Measurements from ENCODE around the gene ASB18. TPM values are rescaled to one million over a fixed set of nuclear protein-coding genes. Genes with fewer than 3 reads are reported as not detected.

ASB18 gene
- total RNA-seq, 4 donors from 2014 or later: not detected

DNA sequence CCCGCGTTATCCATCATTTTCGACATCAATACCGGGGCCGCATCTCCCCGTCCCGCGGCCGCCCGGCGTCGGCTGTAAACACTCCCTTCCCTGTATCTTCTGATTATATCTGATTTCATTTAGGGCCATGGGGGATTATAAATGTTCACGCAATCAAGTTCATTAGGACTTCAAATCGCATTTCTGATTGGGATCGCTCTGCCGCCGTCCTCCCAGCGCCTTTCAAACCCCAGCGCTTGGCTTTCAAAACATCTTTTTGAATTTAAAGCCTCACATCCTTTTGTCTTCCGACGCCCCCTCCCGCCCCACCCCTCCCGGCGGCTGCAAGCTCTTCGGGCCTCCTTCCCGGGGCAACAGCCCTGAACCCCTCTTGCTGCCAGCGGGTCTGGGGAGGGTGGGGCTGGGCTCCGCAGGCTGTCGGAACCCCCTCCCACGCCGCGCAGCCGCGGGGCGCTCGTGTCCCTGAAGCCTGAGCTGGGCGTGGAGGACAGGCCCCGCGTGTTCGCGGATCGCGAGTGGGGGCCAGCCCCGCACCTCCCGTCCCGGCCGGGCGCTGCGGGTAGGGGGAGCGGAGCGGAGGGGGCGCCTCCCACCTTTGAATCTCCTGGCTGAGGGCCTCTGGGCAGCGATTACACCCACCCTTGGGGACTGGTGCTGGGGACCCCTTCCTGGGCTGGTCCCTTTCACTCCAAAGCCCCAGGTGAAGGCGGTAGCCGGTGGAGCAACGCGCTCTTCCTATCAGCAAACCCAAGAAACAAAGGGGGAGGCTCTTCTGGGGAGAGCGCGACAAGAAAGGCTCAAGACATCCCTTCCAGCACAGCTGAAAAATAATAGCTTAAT is 84.8 kb downstream of the ASB18 start:
- Histone ChIP-seq H3K27ac (no peak overlapping the region), H3K27me3 (peaks cover 20 to 74% of the 10 kb centered on the region in 2 donors), H3K9me3 (no peaks in the 10 kb centered on the region), H3K4me1 (peaks cover 0 to 4% of the 10 kb centered on the region in 2 donors), H3K4me3 (no peak overlapping the region), H3K36me3 (no peaks in the 10 kb centered on the region)
- intact Hi-C loops (cut with DNase I; ENCODE audit: low total_unique reads): loop anchor here (10.0 kb wide), 1 partner anchor 405 kb away; no protein-coding TSS in a partner anchor
- DNase-seq: no peak
- TF ChIP-seq, protein P1, sequence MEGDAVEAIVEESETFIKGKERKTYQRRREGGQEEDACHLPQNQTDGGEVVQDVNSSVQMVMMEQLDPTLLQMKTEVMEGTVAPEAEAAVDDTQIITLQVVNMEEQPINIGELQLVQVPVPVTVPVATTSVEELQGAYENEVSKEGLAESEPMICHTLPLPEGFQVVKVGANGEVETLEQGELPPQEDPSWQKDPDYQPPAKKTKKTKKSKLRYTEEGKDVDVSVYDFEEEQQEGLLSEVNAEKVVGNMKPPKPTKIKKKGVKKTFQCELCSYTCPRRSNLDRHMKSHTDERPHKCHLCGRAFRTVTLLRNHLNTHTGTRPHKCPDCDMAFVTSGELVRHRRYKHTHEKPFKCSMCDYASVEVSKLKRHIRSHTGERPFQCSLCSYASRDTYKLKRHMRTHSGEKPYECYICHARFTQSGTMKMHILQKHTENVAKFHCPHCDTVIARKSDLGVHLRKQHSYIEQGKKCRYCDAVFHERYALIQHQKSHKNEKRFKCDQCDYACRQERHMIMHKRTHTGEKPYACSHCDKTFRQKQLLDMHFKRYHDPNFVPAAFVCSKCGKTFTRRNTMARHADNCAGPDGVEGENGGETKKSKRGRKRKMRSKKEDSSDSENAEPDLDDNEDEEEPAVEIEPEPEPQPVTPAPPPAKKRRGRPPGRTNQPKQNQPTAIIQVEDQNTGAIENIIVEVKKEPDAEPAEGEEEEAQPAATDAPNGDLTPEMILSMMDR (IDR thresholded peaks at IDR 0.05): no peak
- no peak for TF ChIP-seq POLR2A (IDR thresholded peaks at IDR 0.05)

DNA sequence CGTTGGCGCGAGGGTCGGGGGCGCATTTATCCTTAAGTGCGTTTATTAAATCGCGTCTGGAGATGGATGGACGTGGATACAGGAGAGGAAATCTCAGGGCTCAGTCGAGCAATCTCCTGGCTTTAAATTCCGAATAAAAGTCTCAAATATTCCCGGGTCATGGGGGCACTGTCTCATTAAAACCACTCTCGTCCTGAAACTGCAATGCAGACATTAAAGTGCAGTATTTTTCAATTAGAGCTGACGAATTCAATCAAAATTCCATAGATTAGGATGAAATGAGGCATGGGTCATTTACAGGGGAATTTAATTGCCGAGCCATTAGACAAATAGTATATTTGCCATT is 85.3 kb downstream of the ASB18 start:
- Histone ChIP-seq H3K9me3 (no peaks in the 10 kb centered on the region), H3K4me3 (no peak overlapping the region), H3K4me1 (peaks cover 0 to 4% of the 10 kb centered on the region in 2 donors), H3K27ac (no peak overlapping the region), H3K36me3 (no peaks in the 10 kb centered on the region), H3K27me3 (peaks cover 20 to 79% of the 10 kb centered on the region in 2 donors)
- DNase-seq: no peak
- no peak for TF ChIP-seq POLR2A (IDR thresholded peaks at IDR 0.05)
- TF ChIP-seq, protein P1 (IDR thresholded peaks at IDR 0.05): no peak
- intact Hi-C loops (cut with DNase I; ENCODE audit: low total_unique reads): loop anchor here (10.0 kb wide), 1 partner anchor 404 kb away; no protein-coding TSS in a partner anchor

DNA sequence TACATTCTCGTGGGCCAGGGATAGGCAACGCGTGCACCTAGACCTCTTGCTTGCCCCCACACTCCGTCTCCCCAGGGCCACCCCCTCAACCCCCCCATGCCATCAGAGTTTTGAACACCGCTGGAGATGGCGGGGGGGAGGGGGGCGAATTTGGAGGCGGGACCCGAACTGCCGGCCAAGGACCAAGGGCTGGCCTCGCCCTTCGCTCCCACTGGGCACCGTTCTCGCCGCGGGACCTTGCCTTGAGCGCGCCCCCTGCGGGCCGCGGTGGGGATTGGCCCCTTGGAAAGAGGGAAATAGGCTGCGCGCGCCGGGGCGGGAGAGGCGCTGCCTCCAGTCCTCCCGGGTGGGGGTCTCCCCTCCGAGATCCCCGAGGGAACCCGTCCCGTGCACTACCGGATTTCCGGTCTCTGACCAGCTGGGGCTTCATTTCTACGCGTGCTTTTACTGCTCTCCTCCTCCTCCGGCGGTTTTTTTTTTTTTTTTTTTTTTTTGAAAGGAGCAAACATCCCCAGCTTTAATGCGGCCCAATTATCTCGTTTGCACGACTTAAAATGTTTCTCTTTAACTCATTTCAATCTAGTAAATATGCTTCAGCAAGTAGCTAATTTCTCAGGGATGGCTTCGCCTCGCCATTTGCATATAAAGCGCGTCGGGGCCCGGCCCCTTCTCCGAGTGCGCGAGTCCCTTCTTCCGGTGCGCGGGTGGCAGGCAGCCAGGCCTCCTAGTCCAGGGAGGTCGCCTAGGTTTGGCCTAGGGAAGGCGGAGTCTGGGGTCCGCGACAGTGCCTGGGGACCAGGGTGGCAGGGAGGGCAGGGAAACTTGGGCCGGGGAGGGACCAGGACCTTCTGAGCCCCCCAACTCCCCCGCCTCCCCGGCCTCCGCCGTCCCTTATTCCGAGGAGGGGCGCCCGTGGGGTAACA is 86.0 kb downstream of the ASB18 start:
- Histone ChIP-seq H3K9me3 (no peaks in the 10 kb centered on the region), H3K4me3 (no peak overlapping the region), H3K4me1 (peaks cover 0 to 4% of the 10 kb centered on the region in 2 donors), H3K36me3 (no peaks in the 10 kb centered on the region), H3K27ac (no peak overlapping the region), H3K27me3 (peaks cover 23 to 85% of the 10 kb centered on the region in 2 donors)
- DNase-seq: no peak
- TF ChIP-seq POLR2A (IDR thresholded peaks at IDR 0.05): no peak
- TF ChIP-seq, protein P1 (IDR thresholded peaks at IDR 0.05): peak; percentile 35 to 55 (median 44)
- intact Hi-C loops (cut with DNase I; ENCODE audit: low total_unique reads): loop anchor here (10.0 kb wide), 1 partner anchor 403 kb away; no protein-coding TSS in a partner anchor

DNA sequence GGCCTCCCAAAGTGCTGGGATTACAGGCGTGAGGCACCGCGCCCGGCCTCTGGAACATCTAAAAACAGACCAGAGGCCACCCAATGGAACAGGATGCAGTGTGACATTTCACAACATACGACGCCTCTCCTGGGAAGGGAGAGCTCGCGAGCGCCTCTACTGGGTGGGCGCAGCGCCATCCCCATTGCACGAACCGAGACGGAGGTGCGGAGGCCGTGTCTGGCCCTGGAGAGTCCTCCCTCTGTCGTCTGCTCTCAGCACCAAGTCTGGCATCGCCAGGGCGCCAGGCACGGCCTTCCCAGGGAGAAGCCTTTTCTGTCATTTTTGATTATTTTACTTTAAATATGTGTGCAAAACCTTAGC is 86.6 kb downstream of the ASB18 start:
- peaks cover 29 to 91% of the 10 kb centered on the region in 2 donors for H3K27me3 ChIP-seq
- TF ChIP-seq POLR2A (IDR thresholded peaks at IDR 0.05): no peak
- TF ChIP-seq, protein P1 (IDR thresholded peaks at IDR 0.05): peak in 1 of 4 experiments; percentile 9
- H3K9me3 ChIP-seq: no peaks in the 10 kb centered on the region
- H3K36me3 ChIP-seq: no peaks in the 10 kb centered on the region
- no peak for DNase-seq
- peaks cover 0 to 4% of the 10 kb centered on the region in 2 donors for H3K4me1 ChIP-seq
- intact Hi-C loops (cut with DNase I; ENCODE audit: low total_unique reads): loop anchor here (10.0 kb wide), 1 partner anchor 403 kb away; no protein-coding TSS in a partner anchor
- no peak overlapping the region for H3K4me3 ChIP-seq
- no peak overlapping the region for H3K27ac ChIP-seq

Measured in uterus (tissue), 4 donors.